Astrocyte (in vitro differentiated cells and primary cell): ENCODE results near the gene CCNK.

Source experiments
- CTCF ChIP-seq: IDR thresholded peaks from 2 replicates; pipeline ENCODE4 v1.5.1; 2011; ENCODE audit warnings: low read depth, mild to moderate bottlenecking, inconsistent platforms, low read length, moderate library complexity; ENCODE audit not compliant: insufficient read depth
- EZH2 ChIP-seq: IDR thresholded peaks from 2 replicates; pipeline ENCODE4 v1.6.1; 2012; ENCODE audit warnings: mild to moderate bottlenecking, low read length, inconsistent platforms; ENCODE audit not compliant: insufficient read depth

GRCh38 chr14:99542566-99542965 lies 61.4 kb downstream of the CCNK start:
- TF ChIP-seq CTCF (no peak), EZH2 (no peak)
